Activated CD4-positive, alpha-beta T cell treated with anti-CD3 and anti-CD28 coated beads for 48 hours (primary cell): Measurements from ENCODE around the gene LACC1.

Experiments
- DNase-seq: peaks from one replicate; pipeline ENCODE4 v3.0.0-alpha.2; 2020

Gene LACC1

DNA sequence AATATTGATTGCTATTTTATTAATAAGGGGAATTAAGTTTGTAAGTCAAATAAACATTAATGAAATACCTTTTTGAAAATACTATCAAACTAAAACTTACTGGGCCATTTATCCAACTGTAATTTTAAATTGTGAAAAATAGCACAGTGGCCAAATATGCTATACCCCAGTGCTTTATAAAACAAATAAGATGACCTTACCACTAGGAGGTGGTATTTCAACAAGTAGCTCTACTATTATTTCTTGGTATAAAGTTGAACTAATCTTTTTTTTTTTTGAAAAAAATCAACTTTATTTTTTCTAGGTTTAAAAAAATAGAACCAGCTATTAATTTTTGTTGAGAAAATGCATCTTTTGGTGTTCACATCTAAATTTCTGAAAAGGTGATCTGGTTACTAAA, 14.7 kb downstream of the LACC1 start:
- DNase-seq, result no peak

DNA sequence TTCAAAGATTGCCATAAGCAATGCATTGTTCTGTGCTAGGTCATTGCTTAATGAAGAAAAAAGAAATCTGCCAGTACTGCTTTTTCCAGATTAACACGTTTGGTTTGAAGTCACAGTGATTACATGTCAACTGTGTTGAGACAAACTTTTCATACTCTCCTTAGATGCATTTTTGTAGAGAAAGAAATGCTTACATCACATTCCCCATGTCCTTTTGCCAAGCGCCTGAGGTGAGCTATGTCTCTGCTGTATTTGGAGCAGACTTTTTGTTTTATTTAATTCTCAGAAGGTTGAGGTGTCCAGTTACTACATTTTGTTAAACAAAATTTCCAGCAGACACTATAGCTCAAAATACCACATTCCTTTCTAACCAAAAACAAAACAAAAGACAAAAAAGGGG, 16.2 kb downstream of the LACC1 start:
- no peak for DNase-seq

DNA sequence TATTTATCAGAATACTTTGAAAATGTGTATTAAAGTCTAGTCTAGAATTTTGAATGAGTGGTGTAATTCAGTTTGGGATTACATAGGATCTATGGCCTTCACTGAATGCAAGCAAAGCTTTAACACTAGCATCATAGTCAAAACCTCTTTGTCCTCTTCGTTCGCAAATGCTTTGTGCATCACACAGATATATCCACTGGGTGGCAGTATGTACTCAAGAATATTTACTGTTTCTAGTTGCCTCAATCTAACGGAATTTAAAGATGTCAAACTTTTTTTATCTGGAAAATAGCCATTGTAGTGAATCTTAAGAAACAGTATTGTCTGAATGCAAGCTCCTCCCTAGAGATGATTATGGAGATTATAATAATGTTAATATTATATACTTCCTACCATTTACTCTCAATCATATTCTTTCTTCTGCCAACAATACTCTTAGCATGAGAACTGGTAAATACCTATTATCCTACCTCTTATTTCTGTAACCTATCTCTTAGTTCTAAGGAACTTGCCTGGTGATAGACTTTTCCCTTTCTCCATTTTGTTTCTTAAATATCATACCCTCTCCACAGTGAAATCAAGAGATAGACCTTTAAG, 25.8 kb downstream of the LACC1 start:
- DNase-seq, result peak; percentile 13

DNA sequence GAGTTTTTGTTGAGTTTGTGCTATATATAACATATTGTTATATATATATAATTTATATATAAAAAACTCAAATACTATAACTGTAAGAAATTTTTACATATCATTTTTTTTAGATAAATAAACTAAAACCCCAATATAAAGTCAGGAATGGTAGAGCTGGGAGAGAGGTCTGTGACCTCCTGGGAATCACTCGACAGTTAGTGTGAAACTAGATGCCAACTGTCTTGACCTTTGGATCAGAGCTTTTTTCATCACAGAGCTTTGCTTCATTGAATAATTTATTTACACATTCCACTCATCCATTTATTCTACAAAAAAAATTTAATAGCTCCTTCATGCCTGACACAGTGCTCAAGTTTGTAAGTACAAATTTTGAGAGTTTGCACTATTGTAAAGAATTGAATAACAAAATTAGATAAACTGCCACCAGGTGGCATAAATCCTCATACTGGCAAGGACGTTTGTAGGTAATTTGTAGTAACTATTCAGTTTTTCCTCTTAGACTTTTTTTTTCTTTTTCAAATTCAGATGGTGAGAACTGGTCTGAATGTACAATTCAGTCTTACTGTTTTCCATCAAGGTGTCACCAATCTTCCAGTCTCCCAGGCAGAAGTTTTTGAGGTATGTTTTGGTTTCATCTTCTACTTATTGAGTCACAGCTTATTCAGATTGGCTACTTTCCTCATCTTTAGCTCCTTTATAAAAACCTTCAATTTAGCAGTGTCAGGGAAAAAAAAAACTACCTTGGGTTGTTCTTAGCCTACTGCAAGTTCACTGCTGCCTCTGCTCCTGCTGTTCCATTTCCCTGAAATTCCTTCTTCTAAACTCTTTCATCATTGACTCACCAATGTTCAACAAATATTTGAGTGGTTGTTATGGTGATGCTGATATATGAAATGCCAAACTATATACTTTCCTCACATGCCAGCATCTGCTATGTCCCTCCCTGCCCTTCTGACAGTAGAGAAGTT, 28.7 kb downstream of the LACC1 start:
- DNase-seq, result peak; percentile 12

DNA sequence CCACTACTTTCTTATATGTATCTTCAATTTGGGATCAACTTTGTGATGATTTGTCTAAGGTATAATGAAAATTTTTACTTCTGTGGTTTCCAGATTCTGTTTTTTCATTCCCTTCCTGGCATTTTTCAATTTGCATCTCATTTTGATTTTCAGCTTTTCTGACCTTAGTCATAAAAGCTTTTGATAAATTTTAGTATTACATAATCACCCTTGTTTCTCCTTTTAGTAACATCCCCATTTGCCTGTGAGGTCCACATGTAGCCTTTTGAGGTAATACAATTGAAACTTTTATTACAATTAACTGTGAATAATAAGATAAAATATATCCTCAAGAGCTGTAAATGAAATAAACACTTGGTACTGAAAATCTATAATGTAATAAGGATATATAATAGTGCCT, 31.2 kb downstream of the LACC1 start:
- DNase-seq, result no peak

DNA sequence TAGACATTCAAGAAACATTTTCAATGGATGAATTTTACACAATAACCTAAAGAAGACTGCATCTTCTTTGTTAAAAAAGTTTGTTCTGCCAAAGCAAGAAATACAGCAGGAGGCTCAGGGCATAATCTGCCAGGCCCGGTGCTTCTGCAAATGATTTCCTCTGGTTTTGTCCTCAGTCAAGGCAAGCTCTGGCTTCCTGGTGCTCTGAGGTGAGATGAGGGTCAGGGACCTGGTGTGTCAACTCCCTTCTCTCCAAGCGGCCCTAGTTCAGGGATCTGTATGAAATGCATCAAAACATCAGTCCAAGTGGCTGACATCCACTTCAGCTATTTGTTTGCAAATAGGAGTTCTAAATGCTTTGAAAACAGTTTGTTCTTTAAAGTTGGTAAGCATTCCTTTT, 31.6 kb downstream of the LACC1 start:
- DNase-seq, result no peak

DNA sequence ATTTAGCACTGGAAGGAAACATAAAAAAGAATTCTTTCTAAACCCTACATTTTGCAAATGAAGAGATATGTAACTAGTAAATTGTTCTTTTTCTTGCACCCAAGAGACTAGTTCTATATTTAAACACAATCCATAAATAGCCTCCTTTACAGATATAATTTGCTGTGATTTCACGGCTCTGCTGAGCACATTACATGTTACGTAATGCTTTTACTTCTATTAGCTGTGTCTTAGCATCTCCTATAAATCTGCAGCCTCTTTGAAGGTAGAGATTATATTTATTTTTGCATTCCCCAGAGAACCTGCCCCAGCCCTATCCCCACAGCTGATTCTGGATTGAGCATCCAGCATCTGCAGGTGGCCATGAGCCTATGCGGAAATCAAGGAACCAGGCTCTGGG, 32.2 kb downstream of the LACC1 start:
- DNase-seq, result no peak

DNA sequence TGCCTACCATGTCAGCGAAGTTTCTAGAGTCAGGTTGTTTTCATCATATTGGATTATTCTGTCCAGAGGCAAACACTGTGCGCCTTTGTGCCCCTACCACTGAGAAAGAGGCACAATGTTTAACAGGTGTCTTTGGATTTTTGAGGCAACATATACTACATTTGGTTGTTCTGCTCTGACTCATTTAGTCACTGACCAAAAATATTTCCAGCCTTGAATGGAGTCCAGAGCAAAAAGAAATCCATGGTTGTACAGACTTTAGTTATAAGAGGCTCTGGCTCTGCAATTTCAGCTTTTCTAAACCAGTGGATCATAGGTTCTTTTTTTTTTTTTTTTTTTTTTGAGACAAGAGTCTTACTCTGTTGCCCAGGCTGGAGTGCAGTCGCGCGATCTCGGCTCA, 35.7 kb downstream of the LACC1 start:
- DNase-seq, result no peak

DNA sequence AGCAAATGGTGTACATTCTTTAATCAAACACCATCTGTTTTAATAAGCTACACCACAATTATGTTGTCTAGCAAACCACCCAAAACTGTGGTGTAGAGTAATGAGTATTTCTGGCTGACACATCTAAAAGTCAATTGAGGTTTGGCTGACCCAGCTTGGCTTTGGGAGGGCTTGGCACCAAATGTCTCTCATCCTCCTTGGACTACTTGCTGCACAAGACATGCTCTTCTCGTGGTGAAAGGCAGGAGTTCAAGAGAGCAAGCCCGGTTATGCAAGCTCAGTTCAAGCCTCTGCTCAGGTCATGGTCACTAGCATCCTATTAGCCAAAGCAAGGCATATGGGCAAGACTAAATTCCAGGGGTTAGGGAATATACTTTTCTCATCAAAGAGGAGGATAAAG, 37.1 kb downstream of the LACC1 start:
- no peak for DNase-seq

DNA sequence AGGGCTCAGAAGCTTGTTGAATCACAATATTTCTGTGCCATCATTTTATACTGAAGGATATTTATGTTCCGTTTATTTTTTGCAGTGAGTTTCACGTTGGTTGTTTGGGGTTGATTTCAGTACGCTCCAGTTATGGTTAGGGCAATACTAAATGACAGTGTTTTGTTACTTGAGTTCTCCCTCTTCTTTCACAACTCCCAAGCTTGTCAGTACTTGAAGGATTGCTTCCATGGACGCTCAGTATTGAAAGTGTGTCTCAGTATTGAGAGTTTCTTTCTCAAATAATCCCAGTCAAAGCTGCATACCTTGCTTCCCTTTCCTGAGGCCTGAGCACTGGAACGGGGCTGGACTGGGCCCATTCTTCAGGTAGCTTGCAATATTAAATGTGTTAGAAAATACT, 38.9 kb downstream of the LACC1 start:
- DNase-seq, result no peak

DNA sequence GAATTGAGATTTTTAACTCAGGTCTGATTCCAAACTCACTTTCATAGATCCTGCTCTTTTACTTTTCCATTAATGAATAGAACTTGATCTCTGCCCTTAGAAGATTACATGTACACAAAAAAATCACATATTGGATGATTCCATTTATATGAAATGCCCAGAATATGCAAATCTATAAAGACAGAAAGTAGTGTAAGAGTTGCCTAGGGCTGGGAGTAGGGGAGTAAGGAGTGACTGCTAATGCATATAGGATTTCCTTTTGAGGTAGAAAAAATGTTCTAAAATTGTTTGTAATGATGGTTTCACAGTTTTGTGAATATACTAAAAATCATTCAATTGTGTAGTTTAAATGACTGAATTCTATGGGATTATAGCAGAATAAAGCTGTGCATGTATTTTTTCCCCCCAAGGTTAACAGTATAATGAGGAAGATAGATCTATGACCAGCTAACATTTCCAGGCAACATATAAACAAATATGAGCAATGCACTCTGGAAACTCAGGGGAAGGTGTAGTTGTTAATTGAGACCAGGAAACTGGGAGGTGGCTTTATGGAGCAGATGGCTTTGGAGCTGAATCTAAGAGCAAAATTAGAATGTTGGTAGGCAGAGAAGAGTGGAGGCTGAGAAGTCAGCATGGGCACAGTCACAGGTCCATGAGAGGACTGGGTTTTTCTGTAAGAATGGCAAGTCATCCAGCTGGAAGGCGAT, 41.4 kb downstream of the LACC1 start:
- no peak for DNase-seq

DNA sequence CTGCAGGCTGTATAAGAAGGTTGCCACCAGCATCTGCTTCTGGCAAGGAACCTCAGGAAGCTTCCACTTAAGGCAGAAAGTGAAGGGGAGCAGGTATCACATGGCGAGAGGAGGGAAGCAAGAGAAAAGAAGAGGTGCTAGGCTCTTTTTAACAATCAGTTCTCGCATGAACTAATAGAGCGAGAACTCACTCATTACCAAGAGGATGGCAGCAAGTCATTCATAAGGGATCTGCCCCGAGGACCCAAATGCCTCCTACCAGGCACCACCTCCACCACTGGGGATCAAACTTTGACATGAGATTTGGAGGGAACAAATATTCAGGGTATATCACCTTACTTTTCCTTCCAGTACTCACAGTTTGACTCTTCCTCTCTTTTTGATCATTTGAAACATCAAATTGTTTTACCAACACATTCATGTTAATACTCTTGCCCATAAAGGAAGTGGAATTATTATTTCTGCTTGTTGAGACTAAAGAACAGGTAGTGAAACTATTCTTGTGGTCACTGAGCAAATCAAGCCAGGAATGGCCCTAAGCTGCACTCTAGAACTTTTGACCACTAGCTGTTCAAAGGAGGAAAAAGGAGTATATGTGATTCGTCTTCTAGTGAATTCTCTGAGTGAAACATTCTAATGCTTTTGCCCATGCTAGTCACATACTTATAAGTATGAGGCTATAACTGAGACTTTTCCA, 45.0 kb downstream of the LACC1 start:
- DNase-seq, result no peak

DNA sequence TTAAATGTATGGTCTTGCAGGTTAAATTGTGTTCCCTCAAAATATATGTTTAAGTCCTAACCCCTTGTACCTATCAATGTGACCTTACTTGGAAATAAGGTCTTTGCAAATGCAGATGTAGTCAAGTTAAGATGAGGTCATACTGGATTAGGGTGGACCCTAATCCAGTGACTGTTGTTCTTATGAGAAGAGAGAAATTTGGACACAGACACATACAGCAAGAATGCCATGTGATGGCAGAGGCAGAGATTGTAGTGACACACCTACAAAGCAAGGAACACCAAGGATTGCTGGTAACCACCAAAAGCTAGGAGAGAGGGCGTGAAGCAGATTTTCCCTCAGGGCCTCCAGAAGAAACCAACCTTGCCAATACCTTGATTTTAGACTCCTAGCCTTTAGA, 50.2 kb downstream of the LACC1 start:
- no peak for DNase-seq

DNA sequence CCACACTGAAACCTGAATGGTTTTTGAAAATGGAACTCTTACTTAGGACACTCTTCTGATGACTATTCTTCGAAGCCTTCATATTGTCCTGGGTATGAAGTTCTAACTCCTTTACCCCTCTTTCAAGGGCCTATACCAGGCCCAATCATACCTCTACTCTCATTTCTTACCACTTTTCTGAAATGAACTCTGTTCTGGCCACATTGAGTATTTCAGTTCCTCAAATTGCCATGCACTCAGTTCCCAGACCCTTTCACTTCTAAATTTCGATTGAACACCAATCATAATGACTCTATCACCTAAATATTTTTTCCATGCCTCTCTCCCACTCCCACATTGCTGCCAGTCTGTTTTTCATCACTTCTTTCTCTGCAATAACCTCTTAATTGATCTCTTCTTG, 53.7 kb downstream of the LACC1 start:
- DNase-seq, result no peak

DNA sequence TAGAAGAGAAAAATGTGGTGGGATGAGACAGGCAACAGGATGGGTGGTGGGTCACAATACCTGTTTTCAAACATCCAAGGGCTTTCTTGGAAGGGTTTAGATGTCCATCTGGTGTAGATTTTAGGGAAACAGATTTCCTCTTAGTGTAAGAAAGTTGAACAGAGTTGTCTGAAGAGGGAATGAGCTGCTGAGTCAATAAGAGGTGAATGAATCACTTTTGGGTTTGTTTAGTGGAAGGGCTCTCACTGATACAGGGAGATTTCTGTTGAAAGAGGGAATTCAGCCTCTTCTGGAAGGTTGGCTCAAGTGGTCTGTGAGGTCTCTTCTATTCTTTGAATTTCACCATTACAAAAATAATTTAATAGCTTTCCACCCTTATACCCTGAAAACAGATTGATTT, 54.6 kb downstream of the LACC1 start:
- no peak for DNase-seq

DNA sequence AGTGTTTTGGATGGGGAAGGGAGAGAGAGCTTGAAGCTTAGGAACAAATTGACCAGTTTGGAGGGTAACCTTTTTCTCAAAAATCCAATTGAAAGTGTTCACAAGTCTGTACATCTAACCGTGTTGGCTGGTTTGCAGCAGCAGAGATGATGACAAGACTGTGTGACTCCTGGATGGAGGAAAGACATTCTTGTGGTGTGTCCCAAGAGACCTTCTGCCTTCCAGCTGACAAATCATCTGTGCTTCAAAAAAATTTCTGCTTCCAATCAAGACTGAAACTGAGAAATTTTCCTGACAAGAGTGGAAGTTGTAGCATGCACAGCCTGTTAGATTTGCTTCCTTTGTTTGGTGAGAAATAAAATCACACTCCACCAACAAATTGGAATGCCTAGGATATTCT, 56.2 kb downstream of the LACC1 start:
- no peak for DNase-seq

DNA sequence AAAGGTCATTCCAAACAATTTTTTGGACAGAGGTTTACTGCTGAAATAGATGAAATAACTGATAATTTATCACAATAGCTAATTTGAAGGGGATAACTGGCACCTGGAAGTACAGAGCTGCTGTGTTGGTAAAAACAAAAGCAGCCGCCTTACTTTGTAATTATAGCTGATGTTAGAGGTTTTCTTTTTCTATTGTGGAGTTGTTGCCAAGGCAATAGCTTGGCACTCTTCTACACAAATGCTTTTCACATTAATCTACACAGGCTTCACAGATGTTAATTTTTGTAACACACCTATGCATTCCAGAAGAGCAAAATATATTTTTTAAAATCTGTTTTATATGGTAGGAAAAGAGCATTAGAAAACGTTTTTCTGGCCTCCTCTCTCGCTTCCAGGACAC, 56.9 kb downstream of the LACC1 start:
- DNase-seq, result no peak

DNA sequence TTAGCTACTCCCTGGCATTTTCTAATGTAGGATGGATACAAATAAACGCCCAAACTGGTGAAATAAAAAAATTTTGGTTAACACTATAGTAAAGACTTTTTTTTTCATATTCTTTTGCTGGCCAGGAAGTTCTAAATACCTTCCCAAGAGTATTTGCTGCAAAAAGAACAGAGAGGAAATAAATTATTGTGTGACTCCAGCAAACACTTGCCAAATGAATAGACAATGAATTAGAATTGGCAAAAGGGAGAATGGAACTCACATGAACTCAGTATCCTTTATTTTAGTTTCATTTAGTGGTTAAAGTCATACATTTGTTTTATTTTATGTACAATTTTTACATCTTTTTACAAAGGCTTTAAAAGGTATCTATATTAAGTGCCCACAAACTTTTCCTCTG, 58.1 kb downstream of the LACC1 start:
- DNase-seq, result no peak

DNA sequence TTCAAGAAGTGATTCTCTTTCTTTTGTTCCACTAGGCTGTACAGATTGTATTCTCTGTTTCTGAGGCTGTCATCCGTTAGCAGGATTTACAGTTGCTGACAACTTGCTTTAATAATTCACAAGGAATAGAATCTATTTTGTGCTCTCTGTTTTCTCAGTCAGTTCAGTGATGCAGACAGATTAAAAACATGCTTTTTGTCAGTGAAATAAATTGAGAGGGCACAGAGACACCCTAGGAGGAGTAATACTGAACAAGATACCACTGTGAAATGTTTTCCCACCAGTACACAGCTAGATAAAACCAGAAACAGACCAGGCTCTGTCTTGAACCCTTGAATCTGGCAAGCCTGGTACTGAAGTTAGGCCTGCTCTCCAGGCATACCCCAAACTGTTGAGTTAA, 58.7 kb downstream of the LACC1 start:
- DNase-seq, result no peak

DNA sequence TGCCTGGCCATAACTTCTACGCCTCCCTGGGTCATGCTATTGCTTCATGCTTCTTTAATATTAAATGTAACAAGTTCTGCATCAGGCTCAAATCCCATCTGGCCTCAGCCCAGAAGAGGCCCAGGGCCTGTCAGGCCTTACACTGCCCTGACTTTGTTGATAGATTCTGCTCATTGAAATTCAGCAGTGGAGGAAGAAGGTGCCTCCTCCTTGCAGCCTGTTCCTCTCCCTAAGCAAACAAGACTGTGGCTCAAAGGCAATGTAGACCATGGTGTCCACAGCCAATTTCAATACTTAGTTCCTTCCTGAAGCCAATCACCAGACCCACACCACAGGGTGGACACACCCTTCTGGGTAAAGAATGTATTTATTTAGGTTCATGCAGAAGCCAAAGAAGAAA, 59.4 kb downstream of the LACC1 start:
- no peak for DNase-seq

DNA sequence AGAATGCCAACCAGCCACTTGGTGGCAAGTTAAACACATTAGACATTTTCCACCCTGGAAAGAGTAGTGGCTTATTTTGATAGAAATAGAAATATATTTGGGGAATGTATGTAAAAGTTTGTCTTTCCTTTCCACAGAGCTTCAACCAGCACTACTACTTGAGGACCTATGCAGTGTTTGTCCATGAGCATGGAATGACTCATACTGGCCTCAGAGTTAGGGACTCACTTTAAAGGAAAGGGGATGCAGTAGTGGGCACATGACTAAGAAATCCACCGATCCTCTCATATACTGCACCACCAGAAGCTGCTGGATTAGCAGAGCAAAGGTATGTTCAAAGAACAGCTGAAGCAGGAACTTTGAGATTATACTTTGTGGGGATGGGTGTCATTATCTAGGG, 62.6 kb downstream of the LACC1 start:
- DNase-seq, result no peak
